Measurements from ENCODE around the gene BIN1.
"Not testable (repeated sequence)": the region's sequence is repeated elsewhere in the genome, so short reads cannot be mapped to it uniquely, and the experiment has no call there.

DNA sequence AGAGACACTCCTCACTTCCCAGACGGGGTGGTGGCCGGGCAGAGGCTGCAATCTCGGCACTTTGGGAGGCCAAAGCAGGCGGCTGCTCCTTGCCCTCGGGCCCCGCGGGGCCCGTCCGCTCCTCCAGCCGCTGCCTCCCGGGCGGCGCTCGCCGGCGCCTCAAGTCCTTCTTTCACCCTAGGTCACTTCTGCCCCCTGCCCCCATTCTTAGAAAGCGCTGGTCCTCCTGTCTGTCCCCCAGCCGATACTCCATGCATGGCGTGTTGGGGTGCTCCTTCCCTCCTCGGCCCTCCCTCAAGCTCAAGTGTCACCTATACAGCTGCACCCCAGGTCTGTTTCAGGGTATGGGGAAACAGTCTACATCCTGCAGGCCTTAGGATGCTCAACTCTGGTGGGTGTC is 13.5 kb upstream of the BIN1 start:
- TF ChIP-seq, protein P1, sequence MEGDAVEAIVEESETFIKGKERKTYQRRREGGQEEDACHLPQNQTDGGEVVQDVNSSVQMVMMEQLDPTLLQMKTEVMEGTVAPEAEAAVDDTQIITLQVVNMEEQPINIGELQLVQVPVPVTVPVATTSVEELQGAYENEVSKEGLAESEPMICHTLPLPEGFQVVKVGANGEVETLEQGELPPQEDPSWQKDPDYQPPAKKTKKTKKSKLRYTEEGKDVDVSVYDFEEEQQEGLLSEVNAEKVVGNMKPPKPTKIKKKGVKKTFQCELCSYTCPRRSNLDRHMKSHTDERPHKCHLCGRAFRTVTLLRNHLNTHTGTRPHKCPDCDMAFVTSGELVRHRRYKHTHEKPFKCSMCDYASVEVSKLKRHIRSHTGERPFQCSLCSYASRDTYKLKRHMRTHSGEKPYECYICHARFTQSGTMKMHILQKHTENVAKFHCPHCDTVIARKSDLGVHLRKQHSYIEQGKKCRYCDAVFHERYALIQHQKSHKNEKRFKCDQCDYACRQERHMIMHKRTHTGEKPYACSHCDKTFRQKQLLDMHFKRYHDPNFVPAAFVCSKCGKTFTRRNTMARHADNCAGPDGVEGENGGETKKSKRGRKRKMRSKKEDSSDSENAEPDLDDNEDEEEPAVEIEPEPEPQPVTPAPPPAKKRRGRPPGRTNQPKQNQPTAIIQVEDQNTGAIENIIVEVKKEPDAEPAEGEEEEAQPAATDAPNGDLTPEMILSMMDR (IDR thresholded peaks at IDR 0.05): not testable (repeated sequence)
- TF ChIP-seq POLR2A (IDR thresholded peaks at IDR 0.05): not testable (repeated sequence)
